HepG2 (cell line): Measurements from ENCODE around the gene LYSMD1. TPM values are rescaled to one million over a fixed set of nuclear protein-coding genes. Genes with fewer than 3 reads are reported as not detected.

Source experiments
- CHD2 ChIP-seq: IDR thresholded peaks from 2 replicates; pipeline ENCODE4 v1.6.1; 2011; ENCODE audit warnings: low read depth, low read length, improper control_type of control experiment
- GABPB1 ChIP-seq: IDR thresholded peaks from 2 replicates; pipeline ENCODE4 v1.6.1; 2016; ENCODE audit warnings: mild to moderate bottlenecking, missing genetic modification reagents, moderate library complexity, missing compliant biosample characterization
- NFE2L2 ChIP-seq: fragments of 150-350 bp; IDR thresholded peaks from 2 replicates; pipeline ENCODE4 v1.6.1; 2014; ENCODE audit warnings: low read length
- RFXANK ChIP-seq: IDR thresholded peaks from 2 replicates; pipeline ENCODE4 v1.6.1; 2016
- TOPORS ChIP-seq: sonication (generic); formaldehyde crosslinking; IDR thresholded peaks from 2 replicates; pipeline ENCODE4 v1.8.0; 2023; ENCODE audit warnings: mild to moderate bottlenecking, missing genetic modification reagents
- ZKSCAN8 ChIP-seq: IDR thresholded peaks from 2 replicates; pipeline ENCODE4 v1.6.1; 2016; ENCODE audit warnings: borderline replicate concordance, missing genetic modification reagents, missing compliant biosample characterization
- ZNF24 ChIP-seq: fragments of 450-650 bp; IDR thresholded peaks from 2 replicates; pipeline ENCODE4 v1.6.1; 2017; ENCODE audit warnings: antibody characterized with exemption, mild to moderate bottlenecking
- ZNF335 ChIP-seq: sonication (generic); formaldehyde crosslinking; IDR thresholded peaks from 2 replicates; pipeline ENCODE4 v1.4.0; 2020; ENCODE audit warnings: missing genetic modification reagents
- ZNF460 ChIP-seq: sonication (generic); formaldehyde crosslinking; IDR thresholded peaks from 2 replicates; pipeline ENCODE4 v1.5.1; 2020; ENCODE audit warnings: missing genetic modification reagents, mild to moderate bottlenecking, borderline replicate concordance
- ZNF564 ChIP-seq: sonication (generic); formaldehyde crosslinking; IDR thresholded peaks from 2 replicates; pipeline ENCODE4 v1.8.1; 2023; ENCODE audit warnings: mild to moderate bottlenecking, missing genetic modification reagents
- ZNF790 ChIP-seq: sonication (generic); formaldehyde crosslinking; IDR thresholded peaks from 2 replicates; pipeline ENCODE4 v1.8.0; 2022; ENCODE audit warnings: missing genetic modification reagents, mild to moderate bottlenecking, borderline replicate concordance
- polyA plus RNA-seq, 8 experiments: library from polyadenylated mRNA; depleted of rRNA in 3 of 8; stranded (reverse) in 7 of 8; unstranded in 1 of 8; fragments of >200 nt; fragmentation: Illumina TruSeq in 4 of 8; extraction: Trizol in 4 of 8; gene quantifications; 2 replicates each; pipeline versions ENCODE4 v1.2.1 to v1.2.3, GENCODE V29; 2011 to 2016; ENCODE audit warnings: low read depth in 4 of 8, missing spikeins in 1 of 8, mixed read lengths in 1 of 8; ENCODE audit not compliant: insufficient read depth in 1 of 8
- total RNA-seq, 5 experiments: library from RNA; depleted of rRNA; stranded (reverse); fragments of >200 nt; fragmentation: Illumina TruSeq; extraction: Trizol; gene quantifications; 2 replicates each; pipeline ENCODE4 v1.2.3, GENCODE V29; 2016; ENCODE audit warnings: low read depth in 1 of 5
- TF ChIP-seq, protein P1 (sequence below): sonication (generic); formaldehyde crosslinking; IDR thresholded peaks from 2 replicates; pipeline ENCODE4 v1.4.0; 2020; ENCODE audit warnings: missing genetic modification reagents
- TF ChIP-seq, protein P2 (sequence below): sonication (generic); formaldehyde crosslinking; IDR thresholded peaks from 2 replicates; pipeline ENCODE4 v1.4.0; 2020; ENCODE audit warnings: missing genetic modification reagents
- TF ChIP-seq, protein P3 (sequence below): sonication (generic); formaldehyde crosslinking; IDR thresholded peaks from 2 replicates; pipeline ENCODE4 v1.5.0; 2020; ENCODE audit warnings: mild to moderate bottlenecking, missing genetic modification reagents
- TF ChIP-seq, protein P4 (sequence below): sonication (generic); formaldehyde crosslinking; IDR thresholded peaks from 2 replicates; pipeline ENCODE4 v1.5.0; 2020; ENCODE audit warnings: missing genetic modification reagents
- TF ChIP-seq, protein P5 (sequence below): sonication (generic); formaldehyde crosslinking; IDR thresholded peaks from 2 replicates; pipeline ENCODE4 v1.4.0; 2020; ENCODE audit warnings: mild to moderate bottlenecking, missing genetic modification reagents, borderline replicate concordance
- TF ChIP-seq, protein P6 (sequence below): sonication (generic); formaldehyde crosslinking; IDR thresholded peaks from 2 replicates; pipeline ENCODE4 v1.5.1; 2020; ENCODE audit warnings: mild to moderate bottlenecking, missing genetic modification reagents, moderate library complexity

The LYSMD1 gene
- total and polyA plus RNA-seq, 2 of the 13 experiments (the other 11 are each of a cell fraction or from before 2014, with no cell fraction given), result 3.8 to 4.8 TPM

DNA sequence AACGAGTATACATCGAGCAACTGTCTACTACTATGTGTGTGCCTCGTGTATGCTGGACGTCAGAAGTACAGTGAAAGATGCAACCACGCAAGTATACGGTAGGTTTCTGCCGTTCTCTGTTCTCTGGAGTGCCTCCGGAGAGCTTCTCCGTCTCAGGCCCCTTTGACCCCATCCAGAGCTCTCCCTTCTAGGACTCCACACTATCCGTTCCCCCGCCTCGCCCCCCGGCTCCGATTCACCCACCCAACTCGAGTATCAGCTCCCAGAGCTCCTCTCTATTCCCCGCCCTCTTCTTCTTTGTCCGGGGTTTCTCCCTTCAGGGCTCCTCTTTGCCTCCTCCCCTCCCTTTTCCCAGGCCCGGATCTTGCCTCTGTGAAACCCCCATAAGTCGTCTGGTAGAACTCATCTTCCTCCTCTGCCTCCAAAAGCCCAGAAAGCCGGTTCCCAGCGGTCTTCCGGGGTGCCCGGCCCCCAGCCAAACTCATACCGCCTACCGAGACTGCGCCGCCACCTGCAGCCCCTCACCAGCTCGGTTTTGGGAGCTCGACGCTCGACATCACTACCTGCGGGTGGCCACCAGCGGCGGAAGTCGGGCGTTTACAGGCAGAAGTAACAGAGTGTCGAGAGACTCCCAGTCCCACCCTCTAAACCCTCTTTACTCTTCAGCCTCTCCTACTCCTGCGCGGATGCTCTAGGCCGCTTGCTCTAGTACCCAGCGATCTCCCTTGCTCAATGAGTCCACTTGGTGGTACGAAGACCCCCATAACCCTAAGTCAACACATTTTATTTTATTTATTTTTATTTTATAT lies 24.1 kb upstream of the LYSMD1 start, which contains the start of gene VPS72 (continued):
- TF ChIP-seq, protein P1, sequence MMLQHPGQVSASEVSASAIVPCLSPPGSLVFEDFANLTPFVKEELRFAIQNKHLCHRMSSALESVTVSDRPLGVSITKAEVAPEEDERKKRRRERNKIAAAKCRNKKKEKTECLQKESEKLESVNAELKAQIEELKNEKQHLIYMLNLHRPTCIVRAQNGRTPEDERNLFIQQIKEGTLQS (CRISPR knock-in tag), result 0 out of 2 replicates have a peak, but pooled peaks have one; percentile 33
- peak; percentile 97 for TF ChIP-seq GABPB1 (CRISPR knock-in tag)
- TF ChIP-seq ZNF24, result no peak
- TF ChIP-seq, protein P2, sequence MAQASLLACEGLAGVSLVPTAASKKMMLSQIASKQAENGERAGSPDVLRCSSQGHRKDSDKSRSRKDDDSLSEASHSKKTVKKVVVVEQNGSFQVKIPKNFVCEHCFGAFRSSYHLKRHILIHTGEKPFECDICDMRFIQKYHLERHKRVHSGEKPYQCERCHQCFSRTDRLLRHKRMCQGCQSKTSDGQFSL (CRISPR knock-in tag), result no peak
- TF ChIP-seq, protein P3, sequence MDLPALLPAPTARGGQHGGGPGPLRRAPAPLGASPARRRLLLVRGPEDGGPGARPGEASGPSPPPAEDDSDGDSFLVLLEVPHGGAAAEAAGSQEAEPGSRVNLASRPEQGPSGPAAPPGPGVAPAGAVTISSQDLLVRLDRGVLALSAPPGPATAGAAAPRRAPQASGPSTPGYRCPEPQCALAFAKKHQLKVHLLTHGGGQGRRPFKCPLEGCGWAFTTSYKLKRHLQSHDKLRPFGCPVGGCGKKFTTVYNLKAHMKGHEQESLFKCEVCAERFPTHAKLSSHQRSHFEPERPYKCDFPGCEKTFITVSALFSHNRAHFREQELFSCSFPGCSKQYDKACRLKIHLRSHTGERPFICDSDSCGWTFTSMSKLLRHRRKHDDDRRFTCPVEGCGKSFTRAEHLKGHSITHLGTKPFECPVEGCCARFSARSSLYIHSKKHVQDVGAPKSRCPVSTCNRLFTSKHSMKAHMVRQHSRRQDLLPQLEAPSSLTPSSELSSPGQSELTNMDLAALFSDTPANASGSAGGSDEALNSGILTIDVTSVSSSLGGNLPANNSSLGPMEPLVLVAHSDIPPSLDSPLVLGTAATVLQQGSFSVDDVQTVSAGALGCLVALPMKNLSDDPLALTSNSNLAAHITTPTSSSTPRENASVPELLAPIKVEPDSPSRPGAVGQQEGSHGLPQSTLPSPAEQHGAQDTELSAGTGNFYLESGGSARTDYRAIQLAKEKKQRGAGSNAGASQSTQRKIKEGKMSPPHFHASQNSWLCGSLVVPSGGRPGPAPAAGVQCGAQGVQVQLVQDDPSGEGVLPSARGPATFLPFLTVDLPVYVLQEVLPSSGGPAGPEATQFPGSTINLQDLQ (CRISPR knock-in tag), result 0 out of 2 replicates have a peak, but pooled peaks have one; percentile 62
- no peak for TF ChIP-seq ZNF790 (CRISPR knock-in tag)
- TF ChIP-seq, protein P4, sequence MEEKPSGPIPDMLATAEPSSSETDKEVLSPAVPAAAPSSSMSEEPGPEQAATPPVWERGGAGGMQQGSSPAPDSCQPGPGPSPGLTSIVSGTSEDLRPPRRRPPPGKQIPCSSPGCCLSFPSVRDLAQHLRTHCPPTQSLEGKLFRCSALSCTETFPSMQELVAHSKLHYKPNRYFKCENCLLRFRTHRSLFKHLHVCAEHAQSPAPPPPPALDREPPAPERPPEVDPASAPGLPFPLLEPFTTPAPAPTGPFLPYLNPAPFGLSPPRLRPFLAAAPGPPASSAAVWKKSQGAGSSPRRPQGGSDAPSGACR (CRISPR knock-in tag), result no peak
- no peak; the same call in 1 of the 2 replicates for TF ChIP-seq RFXANK
- peak; percentile 78; the same call in 1 of the 2 replicates for TF ChIP-seq ZKSCAN8 (CRISPR knock-in tag)
- no peak for TF ChIP-seq NFE2L2
- peak; percentile 85 for TF ChIP-seq ZNF564 (CRISPR knock-in tag)
- peak; percentile 75; the same call in 1 of the 2 replicates for TF ChIP-seq TOPORS (CRISPR knock-in tag)
- TF ChIP-seq, protein P5, sequence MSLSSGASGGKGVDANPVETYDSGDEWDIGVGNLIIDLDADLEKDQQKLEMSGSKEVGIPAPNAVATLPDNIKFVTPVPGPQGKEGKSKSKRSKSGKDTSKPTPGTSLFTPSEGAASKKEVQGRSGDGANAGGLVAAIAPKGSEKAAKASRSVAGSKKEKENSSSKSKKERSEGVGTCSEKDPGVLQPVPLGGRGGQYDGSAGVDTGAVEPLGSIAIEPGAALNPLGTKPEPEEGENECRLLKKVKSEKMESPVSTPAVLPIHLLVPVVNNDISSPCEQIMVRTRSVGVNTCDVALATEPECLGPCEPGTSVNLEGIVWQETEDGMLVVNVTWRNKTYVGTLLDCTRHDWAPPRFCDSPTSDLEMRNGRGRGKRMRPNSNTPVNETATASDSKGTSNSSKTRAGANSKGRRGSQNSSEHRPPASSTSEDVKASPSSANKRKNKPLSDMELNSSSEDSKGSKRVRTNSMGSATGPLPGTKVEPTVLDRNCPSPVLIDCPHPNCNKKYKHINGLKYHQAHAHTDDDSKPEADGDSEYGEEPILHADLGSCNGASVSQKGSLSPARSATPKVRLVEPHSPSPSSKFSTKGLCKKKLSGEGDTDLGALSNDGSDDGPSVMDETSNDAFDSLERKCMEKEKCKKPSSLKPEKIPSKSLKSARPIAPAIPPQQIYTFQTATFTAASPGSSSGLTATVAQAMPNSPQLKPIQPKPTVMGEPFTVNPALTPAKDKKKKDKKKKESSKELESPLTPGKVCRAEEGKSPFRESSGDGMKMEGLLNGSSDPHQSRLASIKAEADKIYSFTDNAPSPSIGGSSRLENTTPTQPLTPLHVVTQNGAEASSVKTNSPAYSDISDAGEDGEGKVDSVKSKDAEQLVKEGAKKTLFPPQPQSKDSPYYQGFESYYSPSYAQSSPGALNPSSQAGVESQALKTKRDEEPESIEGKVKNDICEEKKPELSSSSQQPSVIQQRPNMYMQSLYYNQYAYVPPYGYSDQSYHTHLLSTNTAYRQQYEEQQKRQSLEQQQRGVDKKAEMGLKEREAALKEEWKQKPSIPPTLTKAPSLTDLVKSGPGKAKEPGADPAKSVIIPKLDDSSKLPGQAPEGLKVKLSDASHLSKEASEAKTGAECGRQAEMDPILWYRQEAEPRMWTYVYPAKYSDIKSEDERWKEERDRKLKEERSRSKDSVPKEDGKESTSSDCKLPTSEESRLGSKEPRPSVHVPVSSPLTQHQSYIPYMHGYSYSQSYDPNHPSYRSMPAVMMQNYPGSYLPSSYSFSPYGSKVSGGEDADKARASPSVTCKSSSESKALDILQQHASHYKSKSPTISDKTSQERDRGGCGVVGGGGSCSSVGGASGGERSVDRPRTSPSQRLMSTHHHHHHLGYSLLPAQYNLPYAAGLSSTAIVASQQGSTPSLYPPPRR (CRISPR knock-in tag), result no peak
- peak; percentile 84 for TF ChIP-seq ZNF335 (CRISPR knock-in tag)
- TF ChIP-seq, protein P6, sequence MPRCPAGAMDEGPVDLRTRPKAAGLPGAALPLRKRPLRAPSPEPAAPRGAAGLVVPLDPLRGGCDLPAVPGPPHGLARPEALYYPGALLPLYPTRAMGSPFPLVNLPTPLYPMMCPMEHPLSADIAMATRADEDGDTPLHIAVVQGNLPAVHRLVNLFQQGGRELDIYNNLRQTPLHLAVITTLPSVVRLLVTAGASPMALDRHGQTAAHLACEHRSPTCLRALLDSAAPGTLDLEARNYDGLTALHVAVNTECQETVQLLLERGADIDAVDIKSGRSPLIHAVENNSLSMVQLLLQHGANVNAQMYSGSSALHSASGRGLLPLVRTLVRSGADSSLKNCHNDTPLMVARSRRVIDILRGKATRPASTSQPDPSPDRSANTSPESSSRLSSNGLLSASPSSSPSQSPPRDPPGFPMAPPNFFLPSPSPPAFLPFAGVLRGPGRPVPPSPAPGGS (CRISPR knock-in tag), result no peak
- TF ChIP-seq CHD2, result no peak
- no peak for TF ChIP-seq ZNF460 (CRISPR knock-in tag)
